GM23338 (cell line): ENCODE measurements around the gene CPXM1. TPM values are rescaled to one million over a fixed set of nuclear protein-coding genes. Genes with fewer than 3 reads are reported as not detected.

Experiments
- ATAC-seq: fragments of 200-7000 bp; cut with Tn5 transposase; 3 replicates; pipeline ENCODE4 v1.9.1; 2020
- DNase-seq: peaks from one replicate; pipeline ENCODE4 v3.0.0-alpha.2; 2015; ENCODE audit warnings: low spot score
- H2AFZ ChIP-seq: fragments of 200-600 bp; sonication (generic); 2 replicates; pipeline ENCODE4 v1.8.0; 2016; ENCODE audit warnings: antibody characterized with exemption, mild to moderate bottlenecking, moderate library complexity
- H3F3A ChIP-seq: fragments of 200-600 bp; sonication (generic); replicated peaks from 2 replicates; pipeline ENCODE4 v1.8.0; 2017; ENCODE audit warnings: antibody characterized with exemption, mixed run types, low read depth
- H3K27ac ChIP-seq: fragments of 200-600 bp; sonication (generic); 2 replicates; pipeline ENCODE4 v1.6.1; 2016; ENCODE audit warnings: low read depth
- H3K27me3 ChIP-seq: fragments of 200-600 bp; sonication (generic); 2 replicates; pipeline ENCODE4 v1.8.0; 2016; ENCODE audit warnings: mild to moderate bottlenecking, mixed run types, moderate library complexity; ENCODE audit not compliant: insufficient read depth
- H3K36me3 ChIP-seq: fragments of 200-600 bp; sonication (generic); 2 replicates; pipeline ENCODE4 v1.8.0; 2016; ENCODE audit warnings: mild to moderate bottlenecking; ENCODE audit not compliant: insufficient read depth
- H3K4me1 ChIP-seq: fragments of 200-600 bp; sonication (generic); 2 replicates; pipeline ENCODE4 v1.8.0; 2016; ENCODE audit warnings: mild to moderate bottlenecking, moderate library complexity; ENCODE audit not compliant: insufficient read depth
- H3K4me2 ChIP-seq: fragments of 200-600 bp; sonication (generic); 2 replicates; pipeline ENCODE4 v1.7.1; 2017; ENCODE audit warnings: mixed run types
- H3K4me3 ChIP-seq: fragments of 200-600 bp; sonication (generic); 2 replicates; pipeline ENCODE4 v1.6.1; 2016; ENCODE audit warnings: mixed run types
- H3K79me2 ChIP-seq: fragments of 200-600 bp; sonication (generic); replicated peaks from 2 replicates; pipeline ENCODE4 v1.8.0; 2017; ENCODE audit warnings: mild to moderate bottlenecking; ENCODE audit not compliant: insufficient read depth
- H3K9me2 ChIP-seq: fragments of 200-600 bp; sonication (generic); 2 replicates; pipeline ENCODE4 v1.8.0; 2017; ENCODE audit not compliant: insufficient read depth
- H4K20me1 ChIP-seq: fragments of 200-600 bp; sonication (generic); replicated peaks from 2 replicates; pipeline ENCODE4 v1.8.0; 2017; ENCODE audit warnings: mild to moderate bottlenecking; ENCODE audit not compliant: insufficient read depth
- H3K27ac Mint-ChIP-seq: 2 replicates; pipeline ENCODE4 v1.8.0; 2020; ENCODE audit warnings: inconsistent platforms, mild to moderate bottlenecking, moderate library complexity, mixed read lengths
- H3K27me3 Mint-ChIP-seq: 3 replicates; pipeline ENCODE4 v1.8.0; 2022; ENCODE audit warnings: low read depth, mild to moderate bottlenecking, moderate library complexity, mixed read lengths, inconsistent platforms; ENCODE audit not compliant: insufficient read depth, poor library complexity
- H3K36me3 Mint-ChIP-seq: 3 replicates; pipeline ENCODE4 v1.8.0; 2021; ENCODE audit warnings: low read depth, mild to moderate bottlenecking, inconsistent platforms, moderate library complexity, mixed read lengths
- H3K4me1 Mint-ChIP-seq: 3 replicates; pipeline ENCODE4 v1.8.0; 2020; ENCODE audit warnings: mild to moderate bottlenecking, inconsistent platforms, mixed read lengths
- H3K4me3 Mint-ChIP-seq: 3 replicates; pipeline ENCODE4 v1.8.0; 2021; ENCODE audit warnings: moderate library complexity, mild to moderate bottlenecking, inconsistent platforms, mixed read lengths
- H3K9me3 Mint-ChIP-seq: 3 replicates; pipeline ENCODE4 v1.8.0; 2020; ENCODE audit warnings: moderate library complexity, mild to moderate bottlenecking, inconsistent platforms, mixed read lengths
- CREB1 ChIP-seq: fragments of 250-450 bp; sonication (Bioruptor Pico); IDR thresholded peaks from 2 replicates; pipeline ENCODE4 v1.5.0; 2020; ENCODE audit warnings: low read depth, mild to moderate bottlenecking, moderate library complexity
- CTCF ChIP-seq, 2 experiments: fragments of 200-600 bp in 1 of 2; sonication (generic) in 1 of 2; conservative IDR thresholded peaks; 2 replicates each; pipeline versions ENCODE4 v1.5.1 to v1.6.1; 2016 to 2017; ENCODE audit warnings: antibody characterized with exemption in 2 of 2, low read depth in 2 of 2, mild to moderate bottlenecking in 2 of 2, moderate library complexity in 1 of 2
- ETS1 ChIP-seq: IDR thresholded peaks from 2 replicates; pipeline ENCODE4 v1.6.1; 2016; ENCODE audit warnings: antibody characterized with exemption
- EZH2 ChIP-seq: fragments of 200-600 bp; sonication (generic); IDR thresholded peaks from one replicate; pipeline ENCODE4 v1.8.0; 2017; ENCODE audit warnings: antibody characterized with exemption, mild to moderate bottlenecking, low read depth; ENCODE audit not compliant: unreplicated experiment
- EZH2phosphoT487 ChIP-seq: fragments of 200-600 bp; sonication (generic); IDR thresholded peaks from one replicate; pipeline ENCODE4 v1.8.1; 2018; ENCODE audit warnings: antibody characterized with exemption; ENCODE audit not compliant: unreplicated experiment
- JUNB ChIP-seq: IDR thresholded peaks from one replicate; pipeline ENCODE4 v1.6.1; 2016; ENCODE audit warnings: antibody characterized with exemption; ENCODE audit not compliant: unreplicated experiment
- NANOG ChIP-seq: IDR thresholded peaks from 2 replicates; pipeline ENCODE4 v1.6.1; 2016; ENCODE audit warnings: antibody characterized with exemption, borderline replicate concordance
- POLR2AphosphoS5 ChIP-seq: IDR thresholded peaks from 2 replicates; pipeline ENCODE4 v1.6.1; 2016; ENCODE audit warnings: antibody characterized with exemption, low read depth
- REST ChIP-seq: IDR thresholded peaks from one replicate; pipeline ENCODE4 v1.6.1; 2018; ENCODE audit warnings: antibody characterized with exemption; ENCODE audit not compliant: unreplicated experiment
- STAT1 ChIP-seq: IDR thresholded peaks from one replicate; pipeline ENCODE4 v1.6.1; 2016; ENCODE audit warnings: antibody characterized with exemption; ENCODE audit not compliant: unreplicated experiment
- ZNF114 ChIP-seq: fragments of 250-450 bp; sonication (Bioruptor Pico); IDR thresholded peaks from 2 replicates; pipeline ENCODE4 v1.5.0; 2020; ENCODE audit warnings: mild to moderate bottlenecking, moderate library complexity
- ZNF331 ChIP-seq: fragments of 250-450 bp; sonication (Bioruptor Pico); IDR thresholded peaks from 2 replicates; pipeline ENCODE4 v1.5.0; 2020; ENCODE audit warnings: low read depth, mild to moderate bottlenecking, moderate library complexity
- ZNF462 ChIP-seq: fragments of 250-450 bp; sonication (Bioruptor Pico); IDR thresholded peaks from 2 replicates; pipeline ENCODE4 v1.5.0; 2020; ENCODE audit warnings: mild to moderate bottlenecking, moderate library complexity
- polyA plus RNA-seq: library from polyadenylated mRNA; unstranded; fragments of >200 nt; fragmentation: Nextera tagmentation; extraction: Ambion mirVana; gene quantifications from 2 replicates; pipeline ENCODE4 v1.2.1, GENCODE V29; 2016
- total RNA-seq: library from RNA; depleted of rRNA; stranded (reverse); fragments of >200 nt; shearing (Covaris generic); gene quantifications from 2 replicates; pipeline ENCODE4 v1.2.3, GENCODE V29; 2014

Gene CPXM1
- total and polyA plus RNA-seq, 2 experiments from 2014 or later = 17.0 to 29.3 TPM

DNA sequence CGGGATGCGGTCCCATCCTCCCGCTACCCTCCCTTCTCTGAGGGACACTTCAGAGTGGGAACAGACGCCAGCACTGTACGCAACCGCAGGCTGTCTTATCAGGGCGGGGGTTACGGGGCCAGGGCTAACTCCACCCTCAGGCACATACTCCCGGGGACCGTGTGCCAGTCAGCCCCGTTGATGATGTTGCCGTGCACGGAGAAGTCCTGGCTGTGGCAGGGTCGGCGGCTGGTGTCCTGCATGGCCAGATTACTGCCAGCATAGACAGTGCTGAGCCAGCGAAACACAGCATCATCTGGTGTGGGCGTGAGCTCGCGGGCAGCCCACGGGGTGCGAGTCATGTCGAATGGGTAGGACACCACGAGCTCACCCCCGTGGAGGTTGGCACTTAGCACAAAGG is 5.0 kb downstream of the CPXM1 start:
- Mint-ChIP-seq H3K4me1 (peaks cover 15% of the 10 kb centered on the region), H3K4me3 (no peak overlapping the region), H3K36me3 (peaks cover 33% of the 10 kb centered on the region), H3K27ac (no peak overlapping the region), H3K9me3 (no peaks in the 10 kb centered on the region), H3K27me3 (peaks cover 10% of the 10 kb centered on the region)
- Histone ChIP-seq H2AFZ (no peak overlapping the region), H3K9me2 (no peaks in the 10 kb centered on the region), H3K36me3 (no peaks in the 10 kb centered on the region), H3F3A (no peaks in the 10 kb centered on the region), H3K4me3 (no peak overlapping the region), H4K20me1 (peaks cover 8% of the 10 kb centered on the region; the same call in 1 of the 2 replicates), H3K79me2 (no peaks in the 10 kb centered on the region), H3K27ac (no peak overlapping the region), H3K4me2 (no peak overlapping the region), H3K27me3 (peaks cover 16% of the 10 kb centered on the region), H3K4me1 (peaks cover 10% of the 10 kb centered on the region; the same call in 1 of the 2 replicates)
- TF ChIP-seq ZNF462 (CRISPR knock-in tag) (no peak), ZNF114 (CRISPR knock-in tag) (no peak), CREB1 (no peak), CTCF (conservative IDR thresholded peaks at IDR 0.05; ENCODE audit: low read depth in 2 of 2) (no peak), EZH2 (no peak), POLR2AphosphoS5 (no peak), JUNB (no peak), ETS1 (no peak), EZH2phosphoT487 (no peak), REST (no peak), STAT1 (no peak), NANOG (no peak), ZNF331 (CRISPR knock-in tag) (no peak)
- ATAC-seq (no peak), DNase-seq (no peak)
